IMR-90 (cell line): ENCODE measurements around the gene CALD1. TPM values are rescaled to one million over a fixed set of nuclear protein-coding genes. Genes with fewer than 3 reads are reported as not detected.

ENCODE experiments used
- ATAC-seq: fragments of 200-7000 bp; cut with Tn5 transposase; 2 replicates; pipeline ENCODE4 v1.9.1; 2020; ENCODE audit warnings: low read depth, mild to moderate bottlenecking, moderate library complexity
- BruUV-seq: library from RNA; stranded (reverse); fragments of 400-500 nt; replicated peaks from 2 replicates; lab custom pipeline; 2021; lab: Mats Ljungman, UMichigan
- CTCF ChIA-PET: fragments of 300-600 bp; formaldehyde crosslinking; extraction: SDS; loops from one replicate; lab custom pipeline; 2021; ENCODE audit warnings: antibody characterized with exemption; lab: Yijun Ruan, JAX
- POLR2A ChIA-PET: fragments of 300-600 bp; sonication (Branson Sonifier 250); formaldehyde crosslinking; loops from one replicate; lab custom pipeline; 2022; ENCODE audit warnings: antibody characterized with exemption; ENCODE audit not compliant: unreplicated experiment; lab: Charles Lee
- DNase-seq: peaks from one replicate; pipeline ENCODE4 v3.0.0; 2013
- H2AFZ ChIP-seq: replicated peaks from 2 replicates; pipeline ENCODE3; 2013; ENCODE audit warnings: low read length, mild to moderate bottlenecking; ENCODE audit not compliant: poor library complexity
- H2AK5ac ChIP-seq: 2 replicates; pipeline ENCODE4 v1.6.1; 2013; ENCODE audit warnings: low read depth, low read length, inconsistent platforms
- H2AK9ac ChIP-seq: replicated peaks from 2 replicates; pipeline ENCODE3; 2013; ENCODE audit warnings: mild to moderate bottlenecking, low read depth, low read length, moderate library complexity; ENCODE audit not compliant: poor library complexity
- H2BK120ac ChIP-seq: 2 replicates; pipeline ENCODE4 v1.6.1; 2013; ENCODE audit warnings: low read depth, low read length, inconsistent platforms
- H2BK15ac ChIP-seq: 3 replicates; pipeline ENCODE4 v1.6.1; 2013; ENCODE audit warnings: low read depth, low read length, inconsistent platforms
- H2BK20ac ChIP-seq: 2 replicates; pipeline ENCODE4 v1.6.1; 2013; ENCODE audit warnings: low read depth, mild to moderate bottlenecking, inconsistent platforms, low read length, moderate library complexity
- H2BK5ac ChIP-seq: 2 replicates; pipeline ENCODE4 v1.6.1; 2013; ENCODE audit warnings: mild to moderate bottlenecking, low read depth, low read length, inconsistent platforms; ENCODE audit not compliant: poor library complexity, severe bottlenecking
- H3K14ac ChIP-seq: replicated peaks from 2 replicates; pipeline ENCODE4 v1.6.1; 2013; ENCODE audit warnings: low read depth, low read length, inconsistent platforms
- H3K18ac ChIP-seq: 2 replicates; pipeline ENCODE4 v1.6.1; 2013; ENCODE audit warnings: low read depth, low read length, control low read depth
- H3K23ac ChIP-seq: 2 replicates; pipeline ENCODE4 v1.6.1; 2013; ENCODE audit warnings: low read depth, low read length, inconsistent platforms
- H3K27ac ChIP-seq: 2 replicates; pipeline ENCODE4 v1.5.1; 2013; ENCODE audit warnings: mild to moderate bottlenecking, control low read depth, low read length; ENCODE audit not compliant: insufficient read depth
- H3K27me3 ChIP-seq: 2 replicates; pipeline ENCODE4 v1.6.1; 2013; ENCODE audit warnings: low read length; ENCODE audit not compliant: control insufficient read depth, insufficient read depth
- H3K36me3 ChIP-seq: 2 replicates; pipeline ENCODE4 v1.6.1; 2013; ENCODE audit warnings: low read length, mixed read lengths; ENCODE audit not compliant: control insufficient read depth, insufficient read depth
- H3K4ac ChIP-seq: 2 replicates; pipeline ENCODE4 v1.6.1; 2013; ENCODE audit warnings: low read depth, low read length, inconsistent platforms
- H3K4me1 ChIP-seq: 2 replicates; pipeline ENCODE4 v1.6.1; 2013; ENCODE audit warnings: low read length, mixed read lengths; ENCODE audit not compliant: control insufficient read depth, insufficient read depth
- H3K4me2 ChIP-seq: 2 replicates; pipeline ENCODE4 v1.6.1; 2013; ENCODE audit warnings: low read depth, mild to moderate bottlenecking, control low read depth, low read length, moderate library complexity
- H3K4me3 ChIP-seq: 2 replicates; pipeline ENCODE4 v1.5.1; 2013; ENCODE audit warnings: low read depth, mild to moderate bottlenecking, control low read depth, low read length, moderate library complexity; ENCODE audit not compliant: insufficient read depth
- H3K56ac ChIP-seq: 2 replicates; pipeline ENCODE4 v1.6.1; 2013; ENCODE audit warnings: low read length, inconsistent platforms; ENCODE audit not compliant: insufficient read depth; ENCODE audit errors: extremely low read depth
- H3K79me1 ChIP-seq, 2 experiments: 2 replicates each; pipeline ENCODE4 v1.6.1; 2013; ENCODE audit warnings: low read length in 2 of 2, inconsistent platforms in 1 of 2, low read depth in 1 of 2
- H3K9ac ChIP-seq: 2 replicates; pipeline ENCODE4 v1.6.1; 2013; ENCODE audit warnings: low read depth, low read length, control low read depth
- H3K9me1 ChIP-seq: 2 replicates; pipeline ENCODE4 v1.6.1; 2013; ENCODE audit warnings: low read length, inconsistent platforms; ENCODE audit not compliant: insufficient read depth
- H3K9me3 ChIP-seq: 2 replicates; pipeline ENCODE4 v1.6.1; 2013; ENCODE audit warnings: low read length; ENCODE audit not compliant: control insufficient read depth, insufficient read depth
- H4K20me1 ChIP-seq: 2 replicates; pipeline ENCODE4 v1.6.1; 2013; ENCODE audit warnings: low read length, inconsistent platforms; ENCODE audit not compliant: insufficient read depth
- H4K5ac ChIP-seq: 2 replicates; pipeline ENCODE4 v1.6.1; 2013; ENCODE audit warnings: mild to moderate bottlenecking, low read depth, low read length, control low read depth
- H4K8ac ChIP-seq, 2 experiments: 2 replicates each; pipeline ENCODE4 v1.6.1; 2013; ENCODE audit warnings: low read depth in 2 of 2, low read length in 2 of 2, control low read depth in 1 of 2, inconsistent platforms in 1 of 2
- H4K91ac ChIP-seq: 2 replicates; pipeline ENCODE4 v1.6.1; 2013; ENCODE audit warnings: low read depth, low read length, inconsistent platforms; ENCODE audit not compliant: insufficient read depth
- BHLHE40 ChIP-seq: fragments of 150-350 bp; IDR thresholded peaks from 2 replicates; pipeline ENCODE4 v1.6.1; 2016; ENCODE audit warnings: mild to moderate bottlenecking, low read depth, low read length
- CEBPB ChIP-seq: IDR thresholded peaks from 2 replicates; pipeline ENCODE4 v1.6.1; 2012; ENCODE audit warnings: low read depth, low read length, improper control_type of control experiment
- FOS ChIP-seq: fragments of 150-350 bp; IDR thresholded peaks from 2 replicates; pipeline ENCODE4 v1.6.1; 2016; ENCODE audit warnings: low read depth, low read length
- MAZ ChIP-seq: IDR thresholded peaks from 2 replicates; pipeline ENCODE4 v1.6.1; 2012; ENCODE audit warnings: low read depth, mild to moderate bottlenecking, low read length, improper control_type of control experiment, moderate library complexity, borderline replicate concordance
- MXI1 ChIP-seq: IDR thresholded peaks from 2 replicates; pipeline ENCODE4 v1.6.1; 2012; ENCODE audit warnings: low read depth, mild to moderate bottlenecking, low read length, moderate library complexity, borderline replicate concordance
- NFE2L2 ChIP-seq: fragments of 150-350 bp; IDR thresholded peaks from 2 replicates; pipeline ENCODE4 v1.6.1; 2016; ENCODE audit warnings: low read depth, mild to moderate bottlenecking, low read length
- POLR2A ChIP-seq: IDR thresholded peaks from 2 replicates; pipeline ENCODE4 v1.6.1; 2012; ENCODE audit warnings: mild to moderate bottlenecking, low read depth, low read length
- RAD21 ChIP-seq: IDR thresholded peaks from 2 replicates; pipeline ENCODE4 v1.6.1; 2012; ENCODE audit warnings: low read length, improper control_type of control experiment
- RCOR1 ChIP-seq: IDR thresholded peaks from 2 replicates; pipeline ENCODE4 v1.6.1; 2012; ENCODE audit warnings: mild to moderate bottlenecking, low read length, improper control_type of control experiment; ENCODE audit not compliant: insufficient replicate concordance
- RFX5 ChIP-seq: IDR thresholded peaks from 2 replicates; pipeline ENCODE4 v1.8.0; 2012; ENCODE audit warnings: low read depth, mild to moderate bottlenecking, low read length, moderate library complexity
- SMC3 ChIP-seq: fragments of 150-350 bp; IDR thresholded peaks from 2 replicates; pipeline ENCODE4 v1.6.1; 2016; ENCODE audit warnings: low read depth, mild to moderate bottlenecking, antibody characterized with exemption, low read length, moderate library complexity
- WGBS, 2 experiments: methylation state at CpG; one replicate each; pipeline versions ENCODE4 v1.1.5 to v1.1.7; 2013; ENCODE audit warnings: missing lambda C conversion rate in 2 of 2; ENCODE audit not compliant: insufficient read length in 1 of 2; ENCODE audit errors: extremely low coverage in 2 of 2; 5-methylcytosine and 5-hydroxymethylcytosine counted together
- dilution Hi-C: fragments of 300-500 bp; cut with HindIII; formaldehyde crosslinking; loops from one replicate; pipeline ENCODE4 v1.14.3; 2018; ENCODE audit warnings: low sequenced_read_pairs; ENCODE audit not compliant: unreplicated experiment
- in situ Hi-C: fragments of 300-500 bp; cut with MboI; formaldehyde crosslinking; loops from 3 replicates; pipeline ENCODE4 v1.14.3; 2019; ENCODE audit warnings: low sequenced_read_pairs, inconsistent platforms, mixed read lengths
- intact Hi-C: fragments of 100-400 bp; cut with micrococcal nuclease; formaldehyde crosslinking; loops from 2 replicates; pipeline ENCODE4 v1.10.0; 2022
- polyA plus RNA-seq, 3 experiments: library from polyadenylated mRNA; depleted of rRNA; stranded (reverse); fragments of >200 nt; gene quantifications; 2 replicates each; pipeline ENCODE4 v1.2.3, GENCODE V29; 2012; ENCODE audit warnings: low replicate concordance in 1 of 3
- total RNA-seq: library from RNA; depleted of rRNA; stranded (reverse); fragments of >200 nt; gene quantifications from 2 replicates; pipeline ENCODE4 v1.2.3, GENCODE V29; 2012
- TF ChIP-seq, protein P1 (sequence below): fragments of 150-350 bp; IDR thresholded peaks from 2 replicates; pipeline ENCODE4 v1.6.1; 2017; ENCODE audit warnings: mild to moderate bottlenecking, antibody characterized with exemption, low read length, low read depth
- TF ChIP-seq, protein P2 (sequence below): fragments of 150-350 bp; IDR thresholded peaks from 2 replicates; pipeline ENCODE4 v1.6.1; 2016; ENCODE audit warnings: low read depth, mild to moderate bottlenecking, low read length, moderate library complexity, borderline replicate concordance

The CALD1 gene
- total and polyA plus RNA-seq, 2 of the 4 experiments (the other 2 are of a cell fraction) = 375 to 487 TPM

DNA sequence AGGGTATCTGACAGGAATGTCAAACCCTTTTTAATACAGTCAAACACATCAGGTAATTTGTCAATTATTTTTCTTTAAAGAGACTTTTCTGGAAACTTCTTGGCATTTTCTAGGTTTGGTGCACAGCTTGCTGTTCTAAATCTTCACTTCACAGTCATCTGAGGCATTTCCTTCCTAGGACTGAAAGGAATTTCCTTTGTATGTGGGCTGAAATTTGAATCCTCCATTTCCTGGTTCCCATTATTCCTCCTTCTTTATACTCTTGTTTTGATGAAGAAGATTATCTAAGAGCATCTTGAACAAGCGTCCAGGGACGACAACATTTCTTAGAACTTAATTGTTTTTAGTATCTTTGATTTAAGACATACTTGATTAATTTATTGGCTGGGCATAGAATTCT is 24.9 kb downstream of the CALD1 start:
- Histone ChIP-seq H3K4ac (peak overlapping the region; percentile 93; the same call in 1 of the 2 replicates), H3K79me1 (peaks cover 3 to 36% of the 10 kb centered on the region in 2 experiments; a peak in 2 of 4 replicates), H3K4me3 (no peak overlapping the region), H2AK5ac (no peak overlapping the region; the same call in 1 of the 2 replicates), H3K4me2 (peak overlapping the region; percentile 51), H3K9me1 (peaks cover 8% of the 10 kb centered on the region), H3K36me3 (peaks cover 16% of the 10 kb centered on the region), H2AK9ac (peak overlapping the region; percentile 74), H4K5ac (peak overlapping the region; percentile 98), H3K27ac (peak overlapping the region; percentile 96), H4K8ac (peak overlapping the region; percentile 59 to 74; a peak in 3 of 4 replicates), H3K14ac (peak overlapping the region; percentile 92), H3K9me3 (no peaks in the 10 kb centered on the region), H4K91ac (peak overlapping the region; percentile 92; the same call in 1 of the 2 replicates), H2BK15ac (peak overlapping the region; percentile 82; the same call in 1 of the 3 replicates), H2BK20ac (peak overlapping the region; percentile 89), H3K9ac (peak overlapping the region; percentile 74; the same call in 1 of the 2 replicates), H3K23ac (peak overlapping the region; percentile 75; the same call in 1 of the 2 replicates), H2BK5ac (peak overlapping the region; percentile 99), H3K4me1 (peaks cover 8% of the 10 kb centered on the region), H3K27me3 (no peaks in the 10 kb centered on the region), H4K20me1 (peaks cover 41% of the 10 kb centered on the region; the same call in 1 of the 2 replicates), H3K18ac (peak overlapping the region; percentile 99), H3K56ac (no peak overlapping the region), H2BK120ac (peak overlapping the region; percentile 91; the same call in 1 of the 2 replicates), H2AFZ (no peak overlapping the region)
- POLR2A ChIA-PET = no interaction called here
- TF ChIP-seq POLR2A (no peak), MXI1 (no peak), NFE2L2 (no peak), CEBPB (no peak), SMC3 (no peak), MAZ (no peak), RAD21 (no peak), RCOR1 (no peak), BHLHE40 (no peak), RFX5 (no peak), FOS (no peak)
- TF ChIP-seq, protein P1, sequence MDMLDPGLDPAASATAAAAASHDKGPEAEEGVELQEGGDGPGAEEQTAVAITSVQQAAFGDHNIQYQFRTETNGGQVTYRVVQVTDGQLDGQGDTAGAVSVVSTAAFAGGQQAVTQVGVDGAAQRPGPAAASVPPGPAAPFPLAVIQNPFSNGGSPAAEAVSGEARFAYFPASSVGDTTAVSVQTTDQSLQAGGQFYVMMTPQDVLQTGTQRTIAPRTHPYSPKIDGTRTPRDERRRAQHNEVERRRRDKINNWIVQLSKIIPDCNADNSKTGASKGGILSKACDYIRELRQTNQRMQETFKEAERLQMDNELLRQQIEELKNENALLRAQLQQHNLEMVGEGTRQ = no peak
- TF ChIP-seq, protein P2, sequence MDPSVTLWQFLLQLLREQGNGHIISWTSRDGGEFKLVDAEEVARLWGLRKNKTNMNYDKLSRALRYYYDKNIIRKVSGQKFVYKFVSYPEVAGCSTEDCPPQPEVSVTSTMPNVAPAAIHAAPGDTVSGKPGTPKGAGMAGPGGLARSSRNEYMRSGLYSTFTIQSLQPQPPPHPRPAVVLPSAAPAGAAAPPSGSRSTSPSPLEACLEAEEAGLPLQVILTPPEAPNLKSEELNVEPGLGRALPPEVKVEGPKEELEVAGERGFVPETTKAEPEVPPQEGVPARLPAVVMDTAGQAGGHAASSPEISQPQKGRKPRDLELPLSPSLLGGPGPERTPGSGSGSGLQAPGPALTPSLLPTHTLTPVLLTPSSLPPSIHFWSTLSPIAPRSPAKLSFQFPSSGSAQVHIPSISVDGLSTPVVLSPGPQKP = no peak
- BruUV-seq = no TSS peak
- in situ Hi-C loops (no loop called here), dilution Hi-C loops (no loop called here), intact Hi-C loops (no loop called here)
- ATAC-seq (peak; percentile 69), DNase-seq (peak; percentile 69)
- WGBS, 2 experiments = no CpG with 5 or more reads among the region's 2 CpGs
- CTCF ChIA-PET = no interaction called here
